Kasumi-1 (cell line): ENCODE measurements around the gene FAM111B.
A peak's percentile ranks its signal among the peaks of the same experiment; 100 is the strongest.
"Not testable (repeated sequence)": the region's sequence is repeated elsewhere in the genome, so short reads cannot be mapped to it uniquely, and the experiment has no call there.

ENCODE experiments used
- DNase-seq, 2 experiments: peaks; one replicate each; lab custom pipeline; 2025; lab: John Stamatoyannopoulos, UW

The FAM111B gene, protein sequence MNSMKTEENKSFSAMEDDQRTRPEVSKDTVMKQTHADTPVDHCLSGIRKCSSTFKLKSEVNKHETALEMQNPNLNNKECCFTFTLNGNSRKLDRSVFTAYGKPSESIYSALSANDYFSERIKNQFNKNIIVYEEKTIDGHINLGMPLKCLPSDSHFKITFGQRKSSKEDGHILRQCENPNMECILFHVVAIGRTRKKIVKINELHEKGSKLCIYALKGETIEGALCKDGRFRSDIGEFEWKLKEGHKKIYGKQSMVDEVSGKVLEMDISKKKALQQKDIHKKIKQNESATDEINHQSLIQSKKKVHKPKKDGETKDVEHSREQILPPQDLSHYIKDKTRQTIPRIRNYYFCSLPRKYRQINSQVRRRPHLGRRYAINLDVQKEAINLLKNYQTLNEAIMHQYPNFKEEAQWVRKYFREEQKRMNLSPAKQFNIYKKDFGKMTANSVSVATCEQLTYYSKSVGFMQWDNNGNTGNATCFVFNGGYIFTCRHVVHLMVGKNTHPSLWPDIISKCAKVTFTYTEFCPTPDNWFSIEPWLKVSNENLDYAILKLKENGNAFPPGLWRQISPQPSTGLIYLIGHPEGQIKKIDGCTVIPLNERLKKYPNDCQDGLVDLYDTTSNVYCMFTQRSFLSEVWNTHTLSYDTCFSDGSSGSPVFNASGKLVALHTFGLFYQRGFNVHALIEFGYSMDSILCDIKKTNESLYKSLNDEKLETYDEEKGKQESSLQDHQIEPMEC

DNA sequence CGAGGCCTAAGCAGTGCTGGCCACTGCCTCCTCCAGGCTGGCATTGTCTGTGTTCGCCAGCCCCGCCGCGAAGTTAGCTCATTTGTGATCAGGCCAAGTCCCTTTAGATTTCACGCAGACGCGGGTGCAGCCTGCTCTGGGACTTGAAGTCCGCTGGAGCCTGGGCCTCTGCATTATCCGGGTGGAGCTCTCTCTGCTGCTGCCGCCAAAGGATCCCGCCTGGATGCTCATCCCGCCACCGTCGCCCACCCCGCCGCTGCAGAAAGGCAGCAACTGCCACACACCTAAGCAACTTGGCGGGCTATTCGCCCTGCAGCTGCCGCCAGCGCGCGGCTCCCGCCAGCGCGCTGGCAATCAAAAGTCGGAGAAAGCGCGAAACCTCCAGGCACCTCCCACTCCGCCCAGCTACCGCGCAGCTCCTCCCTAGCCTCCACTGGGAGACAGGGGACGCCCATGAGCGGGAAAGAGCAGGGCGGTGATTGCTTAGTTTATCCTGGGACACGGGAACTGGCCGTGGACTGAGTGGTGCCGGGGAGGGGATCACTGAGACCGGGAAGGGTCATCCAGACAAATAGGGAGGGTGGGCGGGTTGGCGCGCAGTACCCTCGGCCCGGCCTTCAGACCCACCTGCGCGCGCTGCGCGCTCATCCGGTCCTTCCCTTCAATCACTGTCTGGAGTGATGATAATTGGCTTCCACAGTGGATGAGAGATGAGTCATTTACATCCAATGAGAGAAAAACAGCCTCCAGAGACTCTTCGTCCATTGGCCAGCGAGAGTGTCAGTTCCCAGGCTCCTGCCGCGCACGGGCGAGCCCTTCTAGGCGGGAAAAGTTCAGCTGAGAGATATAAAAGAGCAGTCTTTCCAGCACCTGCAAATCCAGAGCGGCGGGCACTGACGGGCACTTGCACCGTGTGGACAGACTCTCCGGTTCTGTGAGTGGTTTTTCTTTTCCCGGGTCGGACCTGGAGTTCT lies at the start of gene FAM111B:
Gene FAM111B, plus strand, starts transcription at position 875 of the 974 bp plus-strand sequence. CDS start 2,389 bp downstream, outside the sequence.
- DNase-seq, result peak; percentile 14 to 30

DNA sequence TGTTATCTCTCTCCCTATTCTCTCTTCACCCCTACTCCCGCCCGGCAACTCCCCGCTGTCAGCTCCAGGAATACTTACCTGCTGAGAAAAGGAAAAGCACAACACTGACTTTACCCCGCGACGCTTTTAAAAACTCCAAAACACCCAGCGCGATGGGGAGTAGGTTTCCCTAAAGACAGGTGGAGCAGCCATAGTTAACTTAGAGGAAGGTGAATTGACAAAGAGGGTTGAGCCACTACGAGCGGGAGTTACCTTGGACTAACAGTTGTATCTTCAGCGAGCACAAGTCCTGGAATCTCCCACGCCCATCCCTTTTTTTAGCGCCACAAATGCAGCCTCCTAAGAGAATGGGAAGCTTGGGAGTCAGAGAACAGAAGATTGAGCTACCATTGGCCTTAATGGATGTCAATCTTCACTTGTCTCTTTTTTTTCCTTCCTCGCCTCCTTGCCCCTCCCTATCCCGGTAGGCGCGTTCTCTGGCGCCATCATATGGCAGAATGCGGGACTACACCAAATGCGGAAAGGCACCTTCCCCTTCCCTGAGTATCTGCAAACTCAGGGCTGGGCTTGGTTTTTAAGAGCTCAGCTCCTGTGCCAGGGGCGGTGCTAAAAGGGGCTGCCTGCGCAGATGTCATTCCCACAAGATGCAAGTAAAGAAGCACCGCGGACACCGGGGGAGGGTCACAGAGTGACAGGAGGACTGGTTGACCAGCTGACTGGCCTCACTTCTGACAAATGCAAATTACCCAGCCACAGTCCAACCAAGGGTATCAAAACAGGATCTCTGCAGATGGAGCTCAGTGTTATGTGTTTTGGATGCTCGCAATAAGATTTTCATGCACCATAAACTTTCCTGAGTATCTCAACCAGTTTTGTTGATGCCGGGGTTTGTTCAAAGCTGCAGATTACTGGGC lies 48.7 kb upstream of the FAM111B start:
- DNase-seq, result peak; percentile 85 to 88

DNA sequence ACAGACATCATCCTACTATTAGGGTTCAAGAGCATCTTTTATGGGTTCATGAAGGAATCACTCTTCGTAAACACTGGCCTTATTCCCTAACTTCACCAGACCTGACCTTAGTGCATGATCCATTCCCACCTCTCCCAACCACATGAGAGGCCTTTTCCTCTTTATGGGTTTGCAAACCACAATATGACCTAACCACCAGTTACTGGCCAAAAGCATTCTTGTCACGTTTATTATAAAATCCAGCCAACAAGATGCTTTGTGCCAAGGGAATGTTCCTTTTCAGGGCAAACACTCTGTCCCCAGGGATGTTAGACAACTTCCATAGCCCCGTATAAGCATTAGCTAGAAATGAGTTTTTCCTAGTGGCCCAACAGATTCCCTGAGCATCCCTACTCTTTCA lies 46.9 kb upstream of the FAM111B start:
- not testable (repeated sequence) for DNase-seq

DNA sequence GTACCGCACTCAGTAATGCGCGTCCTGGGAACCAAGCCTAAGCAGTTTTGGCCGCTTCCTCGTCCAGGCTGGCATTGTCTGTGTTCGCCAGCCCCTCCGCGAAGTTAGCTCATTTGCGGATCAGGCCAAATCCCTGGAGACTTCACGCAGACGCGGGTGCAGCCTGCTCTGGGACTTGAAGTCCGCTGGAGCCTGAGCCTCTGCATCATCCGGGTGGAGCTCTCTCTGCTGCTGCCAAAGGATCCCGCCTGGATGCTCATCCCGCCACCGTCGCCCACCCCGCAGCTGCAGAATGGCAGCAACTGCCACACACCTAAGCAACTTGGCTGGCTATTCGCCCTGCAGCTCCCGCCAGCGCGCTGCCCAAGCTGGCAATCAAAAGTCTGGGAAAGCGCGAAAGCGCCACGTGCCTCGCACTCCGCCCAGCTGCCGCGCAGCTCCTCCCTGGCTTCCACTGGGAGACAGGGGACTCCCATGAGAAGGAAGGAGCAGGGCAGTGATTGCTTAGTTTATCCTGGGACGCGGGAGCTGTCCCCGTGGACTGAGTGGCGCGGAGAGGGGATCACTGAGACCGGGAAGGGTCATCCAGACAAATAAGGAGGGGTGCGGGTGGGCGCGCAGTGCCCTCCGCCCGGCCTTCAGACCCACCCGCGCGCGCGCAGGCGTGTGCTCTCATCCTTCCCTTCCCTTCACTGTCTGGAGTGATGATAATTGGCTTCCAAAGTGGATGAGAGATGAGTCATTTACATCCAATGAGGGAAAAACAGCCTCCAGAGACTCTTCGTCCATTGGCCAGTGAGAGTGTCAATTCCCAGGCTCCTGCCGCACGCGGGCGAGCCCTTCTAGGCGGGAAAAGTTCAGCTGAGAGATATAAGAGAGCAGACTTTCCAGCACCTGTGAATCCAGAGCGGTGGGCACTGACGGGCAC lies 44.2 kb upstream of the FAM111B start:
- no peak for DNase-seq

DNA sequence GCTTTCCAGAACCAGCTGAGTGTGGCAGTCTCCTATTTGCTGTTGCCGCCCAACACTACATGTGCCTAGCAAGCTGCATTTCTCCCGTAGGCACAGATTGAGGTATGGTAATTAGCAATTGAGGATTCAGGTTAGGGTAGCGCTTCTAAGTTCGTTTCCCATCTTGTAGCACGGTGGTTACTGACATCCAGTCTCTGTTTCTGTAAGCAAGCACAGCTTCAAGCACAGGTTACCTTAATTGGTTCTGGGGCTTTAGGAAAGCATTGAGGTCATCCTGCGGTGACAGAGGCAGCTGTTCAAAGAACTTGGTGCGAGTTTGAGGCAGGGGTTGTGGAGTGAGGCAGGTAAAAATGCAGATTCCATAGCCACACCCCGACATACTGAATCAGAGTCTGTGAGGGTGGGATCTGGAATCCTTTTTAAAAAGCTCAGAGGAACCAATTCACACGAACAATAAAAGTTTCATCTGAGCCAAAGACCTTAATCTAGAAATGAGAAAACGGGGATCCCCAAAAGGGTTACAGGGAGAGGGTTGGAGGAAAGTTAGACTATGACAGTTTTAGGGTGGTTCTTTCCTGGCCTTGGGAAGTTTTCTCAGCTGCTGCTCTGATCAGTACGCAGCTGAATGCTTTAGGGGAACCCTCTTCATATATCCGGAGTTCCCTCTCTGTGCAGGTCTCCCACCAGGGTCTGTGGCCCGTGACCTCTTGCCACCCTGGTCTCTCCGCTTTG lies 42.9 kb upstream of the FAM111B start:
- DNase-seq, result not testable (repeated sequence)

DNA sequence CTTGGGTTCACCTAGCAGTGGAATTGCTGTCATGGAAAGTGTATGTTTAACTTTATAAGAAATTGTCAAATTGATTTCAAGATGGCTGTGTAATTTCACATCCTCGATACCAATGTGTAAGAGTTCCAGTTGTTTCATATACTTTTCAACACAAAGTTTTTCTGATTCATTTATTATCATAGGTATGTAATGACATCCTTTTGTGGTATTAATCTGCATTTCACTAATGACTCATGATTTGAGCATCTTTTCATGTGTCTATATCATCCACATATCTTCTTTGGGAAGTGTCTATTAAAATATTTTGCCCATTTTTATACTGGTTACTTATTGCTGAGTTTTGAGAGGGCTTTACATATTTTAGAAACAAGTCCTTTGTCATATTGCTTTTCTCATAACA lies 38.0 kb upstream of the FAM111B start:
- no peak for DNase-seq

DNA sequence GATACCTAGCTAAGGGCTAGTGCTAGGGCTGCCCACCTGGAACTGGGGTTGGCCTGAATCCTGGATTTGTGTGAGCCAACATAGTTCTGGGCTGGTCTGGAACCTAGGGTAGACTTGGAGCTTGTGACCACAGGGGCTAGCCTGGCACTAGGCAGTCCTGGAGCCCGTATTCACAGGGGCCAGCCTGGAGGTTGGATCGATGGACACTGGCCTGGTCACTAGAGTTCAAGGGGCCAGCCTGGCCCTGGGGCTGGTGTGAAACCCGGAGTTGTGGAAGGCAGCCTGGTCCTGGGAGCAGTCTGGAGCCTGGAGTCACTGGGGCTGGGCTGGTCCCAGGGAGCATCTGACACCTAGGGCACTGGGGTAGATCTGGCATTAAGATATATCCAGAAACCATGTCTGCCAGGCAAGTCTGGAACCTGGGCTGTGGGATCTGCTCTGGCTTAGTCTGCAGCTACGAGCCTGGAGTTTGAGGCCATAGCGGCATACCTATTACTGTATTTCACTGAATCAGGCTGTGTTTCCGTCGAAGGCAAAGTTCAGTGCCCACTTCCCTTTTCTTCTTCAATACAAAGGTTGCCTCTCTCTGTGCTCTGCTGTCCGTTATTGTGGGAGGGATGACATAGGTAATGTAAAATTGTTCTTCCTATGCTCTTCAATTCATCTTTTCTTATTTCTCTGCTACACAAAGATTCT lies 30.0 kb upstream of the FAM111B start:
- peak; percentile 74 to 80 for DNase-seq

DNA sequence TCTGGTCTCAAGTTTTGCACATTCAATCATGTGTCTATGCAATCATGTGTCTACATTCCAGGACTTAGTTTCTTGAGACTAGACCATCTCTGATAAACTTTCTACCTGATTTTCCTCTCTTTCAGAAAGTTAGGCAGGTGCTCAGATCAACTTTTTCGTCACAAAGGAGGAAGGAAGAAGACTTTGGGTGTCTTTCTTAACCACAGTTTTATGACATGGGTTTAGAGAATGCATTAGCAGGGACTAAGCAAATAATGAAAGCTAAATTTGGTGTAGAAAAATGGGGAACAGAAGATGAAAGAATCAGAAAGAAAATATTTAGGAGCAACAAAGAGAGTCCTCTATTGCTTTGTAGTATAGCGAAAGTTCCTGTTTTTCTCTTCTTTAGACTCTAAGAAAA lies 28.6 kb upstream of the FAM111B start:
- peak; percentile 2 to 4 for DNase-seq

DNA sequence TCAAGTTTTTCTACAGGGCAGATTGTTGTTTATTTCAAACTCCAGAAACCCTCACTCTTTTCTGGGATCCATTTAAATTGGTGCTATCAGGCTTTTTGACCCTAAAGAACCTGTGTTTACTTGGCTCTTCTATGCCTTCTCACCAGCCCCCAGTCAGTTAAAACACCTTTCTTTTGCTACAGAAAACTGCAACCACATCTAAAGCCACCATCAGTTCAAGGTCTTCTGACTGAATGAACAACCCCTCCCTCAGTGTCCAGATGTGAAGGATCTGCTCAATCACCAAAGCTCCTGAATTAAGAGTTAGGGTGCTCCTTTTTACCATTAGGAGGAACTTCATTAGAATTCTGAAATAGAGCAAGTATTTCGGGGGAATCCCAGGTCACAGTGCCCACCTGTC lies 28.0 kb upstream of the FAM111B start:
- no peak for DNase-seq

DNA sequence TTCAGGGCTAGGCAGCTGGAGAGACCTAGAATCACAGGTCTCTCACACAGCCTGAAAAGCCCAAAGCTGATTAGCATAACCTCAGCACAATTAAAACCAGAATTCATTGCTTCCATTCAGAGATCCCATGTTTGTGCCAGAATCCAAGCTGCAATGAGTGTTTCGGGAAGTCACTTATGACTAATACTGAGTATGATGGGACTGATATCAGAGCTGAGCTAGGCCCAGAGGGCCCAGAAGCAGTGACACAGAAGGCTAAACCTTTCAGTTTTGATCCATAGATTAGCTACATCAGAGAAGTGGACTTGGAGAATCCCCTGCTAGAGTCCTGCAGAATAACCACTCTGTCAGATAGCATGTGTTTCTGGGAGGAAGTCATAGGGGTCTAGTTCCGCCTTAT lies 26.6 kb upstream of the FAM111B start:
- not testable (repeated sequence) for DNase-seq

DNA sequence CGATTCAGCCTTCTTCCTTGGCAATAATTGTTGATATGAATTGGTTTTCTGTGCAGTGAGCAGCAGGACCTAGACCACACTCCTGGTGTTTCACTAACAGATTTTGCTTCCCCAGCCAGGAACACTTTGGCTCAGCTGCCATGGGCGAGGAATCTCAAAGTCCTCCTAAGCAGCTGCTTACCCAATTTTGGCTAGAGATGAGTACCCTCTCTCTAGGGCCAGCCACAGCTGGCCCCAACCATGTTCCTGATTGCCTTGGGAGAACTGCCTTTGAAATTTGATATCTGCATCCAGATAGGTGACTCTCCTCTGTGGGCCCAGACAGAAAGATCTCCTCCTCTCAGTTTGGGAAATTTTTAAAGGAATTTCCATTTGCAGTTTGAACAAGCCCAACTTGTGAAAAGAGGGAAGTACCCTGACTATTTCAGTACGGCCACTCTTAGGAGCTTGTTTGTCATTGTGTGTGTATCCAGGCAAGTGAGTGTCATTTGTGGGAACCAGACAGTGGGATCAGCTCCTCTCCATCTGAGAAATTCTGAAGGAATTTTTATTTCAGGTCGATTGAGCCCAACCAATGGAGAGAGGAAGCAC lies 25.5 kb upstream of the FAM111B start:
- DNase-seq, result not testable (repeated sequence)

DNA sequence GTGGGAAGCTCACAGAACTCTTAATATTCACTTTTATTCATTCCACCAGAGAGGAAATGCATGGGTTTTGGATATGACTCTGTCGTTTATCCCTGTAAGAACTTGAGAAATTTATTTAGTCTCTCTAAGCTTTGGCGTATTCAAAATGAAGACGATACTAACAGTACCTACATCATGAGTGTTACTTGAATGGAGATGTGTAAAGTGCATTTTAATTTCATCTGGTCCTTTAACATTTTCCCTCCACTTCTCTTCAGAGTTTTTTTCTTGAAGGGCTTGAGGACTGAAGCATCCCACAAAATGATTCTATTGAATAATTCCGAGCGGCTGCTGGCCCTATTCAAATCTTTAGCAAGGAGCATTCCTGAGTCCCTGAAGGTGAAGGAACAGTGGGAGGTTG lies 21.0 kb upstream of the FAM111B start, which contains the start of gene GLYATL1B:
Gene GLYATL1B, plus strand, starts transcription at position 301 of the 400 bp plus-strand sequence. Its CDS starts 0 bp downstream, at position 301.
- DNase-seq, result not testable (repeated sequence)

DNA sequence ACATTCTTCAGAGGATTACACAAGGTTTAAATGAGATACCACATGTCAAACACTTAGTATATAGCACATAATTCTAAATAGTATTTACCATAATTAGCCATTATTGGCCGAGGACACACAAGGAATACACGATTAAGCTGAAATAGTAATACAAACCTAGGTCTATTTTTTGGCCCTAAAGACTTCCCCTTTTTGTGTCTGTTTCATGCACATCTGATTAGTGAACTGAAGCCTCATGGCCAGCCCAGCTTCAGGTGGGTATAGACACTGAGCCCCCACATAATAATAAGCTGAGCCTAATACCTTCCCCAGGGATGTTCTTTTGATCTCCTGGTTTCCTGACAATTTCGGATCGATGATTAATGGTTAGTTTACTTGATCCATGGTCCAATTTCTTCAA lies 18.9 kb upstream of the FAM111B start:
- DNase-seq, result peak; percentile 3 to 5

DNA sequence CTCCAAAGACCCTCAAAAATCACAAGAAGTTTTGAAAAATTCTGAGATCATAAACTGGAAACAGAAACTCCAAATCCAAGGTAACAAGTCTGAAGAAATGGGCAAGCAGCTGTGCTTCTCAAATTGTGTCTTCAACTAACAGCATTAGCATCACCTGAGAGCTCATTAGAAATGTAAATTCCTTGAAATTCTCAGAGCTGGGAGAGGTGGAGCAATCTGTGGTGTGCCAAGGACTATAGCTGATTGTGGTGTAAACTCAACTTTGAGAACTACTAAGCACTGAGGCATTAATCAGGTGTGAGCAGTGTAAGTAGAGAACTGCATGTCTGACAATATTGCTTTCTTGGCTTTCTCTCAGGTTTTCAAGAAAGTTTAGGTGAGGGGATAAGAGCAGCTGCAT lies 13.5 kb upstream of the FAM111B start:
- DNase-seq, result not testable (repeated sequence)

DNA sequence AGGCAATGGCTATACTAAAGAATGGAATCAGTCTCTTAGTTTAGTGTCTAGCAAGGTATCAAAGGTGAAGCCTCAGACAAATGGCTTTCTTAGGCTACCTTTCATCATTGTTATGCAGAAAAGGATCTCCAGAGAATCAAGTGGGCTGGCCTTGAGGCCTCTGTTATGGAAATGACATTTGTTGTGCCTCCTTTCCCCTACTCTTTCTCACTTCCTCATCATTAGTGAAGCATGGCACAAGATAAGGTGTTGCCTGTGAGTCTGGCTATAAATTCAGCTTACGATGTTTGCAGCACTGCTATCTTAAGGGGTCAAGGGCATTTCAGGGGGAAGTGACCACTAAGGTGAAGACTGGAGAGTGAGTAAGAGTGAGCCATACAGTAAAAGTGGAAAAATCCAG lies 11.8 kb upstream of the FAM111B start:
- DNase-seq, result not testable (repeated sequence)

DNA sequence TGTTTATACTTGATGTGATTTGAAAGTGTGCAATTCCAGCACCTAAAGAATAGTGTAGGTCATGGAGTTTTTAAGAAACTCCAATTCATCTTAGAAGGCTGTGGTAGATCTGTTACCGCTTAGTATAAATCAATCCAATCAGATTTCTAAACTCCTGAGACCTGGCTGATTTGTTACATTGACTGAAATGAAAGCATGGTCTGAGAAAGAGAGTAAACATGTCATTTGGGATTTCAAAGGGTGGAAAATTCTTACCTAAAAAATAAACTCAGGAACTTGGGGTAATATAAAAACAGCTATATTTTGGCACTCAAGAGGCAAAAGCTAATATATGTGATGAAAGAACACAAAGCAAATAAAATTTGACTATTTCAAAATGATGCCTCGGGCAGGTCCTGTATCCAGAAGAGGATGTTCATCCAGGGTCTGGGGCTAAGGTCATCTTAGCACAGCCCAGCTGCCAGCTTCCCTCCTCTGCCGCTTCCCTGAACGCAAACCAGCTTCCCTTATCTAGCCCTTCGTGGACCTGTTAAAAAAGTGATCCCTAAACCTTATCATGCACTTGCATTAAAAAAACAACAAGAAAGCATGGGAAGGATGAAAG lies 11.0 kb upstream of the FAM111B start:
- DNase-seq, result not testable (repeated sequence)

DNA sequence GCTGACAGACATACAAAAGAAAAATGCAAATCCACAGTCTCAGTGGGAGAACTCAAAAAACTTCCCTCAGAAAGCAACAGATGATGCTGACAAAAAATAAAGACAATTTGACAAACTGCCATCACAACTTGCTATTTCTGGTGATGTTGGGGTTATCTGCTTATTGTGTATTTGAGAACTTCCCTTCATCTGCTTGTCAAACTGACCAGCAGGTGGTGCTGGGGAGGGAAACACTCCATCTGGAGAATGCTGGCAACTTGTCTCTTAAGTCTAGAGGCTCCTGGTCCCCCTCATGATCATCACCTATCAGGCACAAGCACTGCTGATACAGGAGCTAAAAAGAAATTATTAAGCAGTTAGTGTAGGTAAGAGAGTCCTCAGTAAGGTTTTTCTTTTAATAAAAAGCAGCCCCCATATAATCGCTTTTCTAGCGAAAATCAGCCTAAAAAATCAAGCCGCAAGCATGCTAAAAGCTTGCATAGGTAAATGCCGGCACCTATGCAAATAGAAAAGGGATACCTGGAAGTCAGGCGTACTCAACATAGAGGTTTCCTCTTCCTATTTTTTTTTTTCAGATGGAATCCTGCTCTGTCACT lies 9.8 kb upstream of the FAM111B start:
- DNase-seq, result peak; percentile 55 to 65
